Activated CD4-positive, alpha-beta memory T cell treated with anti-CD3 and anti-CD28 coated beads, Interleukin-2, amount 10 ng/mL, durations not matched to agents 7 days and 5 days (primary cell): ENCODE results near the gene C2CD4C. TPM values are rescaled to one million over a fixed set of nuclear protein-coding genes. Genes with fewer than 3 reads are reported as not detected.
"Not testable (repeated sequence)": the region's sequence is repeated elsewhere in the genome, so short reads cannot be mapped to it uniquely, and the experiment has no call there.

Experiments
- CTCF ChIA-PET: fragments of 350-600 bp; sonication (Branson Sonifier 250); formaldehyde crosslinking; loops from one replicate; lab custom pipeline; 2021; ENCODE audit warnings: antibody characterized with exemption, inconsistent platforms; lab: Charles Lee
- POLR2A ChIA-PET: fragments of 350-600 bp; sonication (Branson Sonifier 250); formaldehyde crosslinking; loops from one replicate; lab custom pipeline; 2021; ENCODE audit warnings: antibody characterized with exemption; lab: Charles Lee
- DNase-seq: peaks from one replicate; pipeline ENCODE4 v3.0.0-alpha.2; 2020
- H3K27ac Mint-ChIP-seq: one replicate; pipeline ENCODE4 v1.8.0; 2021; ENCODE audit warnings: mild to moderate bottlenecking, mixed read lengths
- H3K27me3 Mint-ChIP-seq: one replicate; pipeline ENCODE4 v1.8.0; 2021; ENCODE audit warnings: mixed read lengths
- H3K36me3 Mint-ChIP-seq: one replicate; pipeline ENCODE4 v1.8.0; 2021; ENCODE audit warnings: low read depth, mixed read lengths
- H3K4me1 Mint-ChIP-seq: one replicate; pipeline ENCODE4 v1.8.0; 2021; ENCODE audit warnings: mixed read lengths
- H3K4me3 Mint-ChIP-seq: one replicate; pipeline ENCODE4 v1.8.0; 2021; ENCODE audit warnings: mild to moderate bottlenecking, mixed read lengths
- H3K9me3 Mint-ChIP-seq: one replicate; pipeline ENCODE4 v1.8.0; 2021; ENCODE audit warnings: mixed read lengths
- total RNA-seq, 2 experiments: library from RNA; stranded (reverse); gene quantifications; one replicate each; pipeline ENCODE4 v1.2.3, GENCODE V29; 2021

C2CD4C gene, protein sequence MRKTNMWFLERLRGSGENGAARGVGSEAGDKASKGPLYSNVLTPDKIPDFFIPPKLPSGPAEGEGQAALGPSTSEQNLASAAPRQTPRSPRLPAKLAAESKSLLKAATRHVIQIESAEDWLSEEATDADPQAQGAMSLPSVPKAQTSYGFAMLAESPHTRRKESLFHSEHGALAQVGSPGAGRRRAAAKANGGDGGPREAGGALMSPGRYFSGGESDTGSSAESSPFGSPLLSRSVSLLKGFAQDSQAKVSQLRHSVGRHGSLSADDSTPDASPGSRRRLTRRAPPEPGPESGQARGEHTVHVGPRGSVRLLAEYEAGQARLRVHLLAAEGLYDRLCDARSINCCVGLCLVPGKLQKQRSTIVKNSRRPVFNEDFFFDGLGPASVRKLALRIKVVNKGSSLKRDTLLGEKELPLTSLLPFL
- total RNA-seq, result under 1 TPM in 1 of 2 experiments, not detected in 1; 0.08 TPM

DNA sequence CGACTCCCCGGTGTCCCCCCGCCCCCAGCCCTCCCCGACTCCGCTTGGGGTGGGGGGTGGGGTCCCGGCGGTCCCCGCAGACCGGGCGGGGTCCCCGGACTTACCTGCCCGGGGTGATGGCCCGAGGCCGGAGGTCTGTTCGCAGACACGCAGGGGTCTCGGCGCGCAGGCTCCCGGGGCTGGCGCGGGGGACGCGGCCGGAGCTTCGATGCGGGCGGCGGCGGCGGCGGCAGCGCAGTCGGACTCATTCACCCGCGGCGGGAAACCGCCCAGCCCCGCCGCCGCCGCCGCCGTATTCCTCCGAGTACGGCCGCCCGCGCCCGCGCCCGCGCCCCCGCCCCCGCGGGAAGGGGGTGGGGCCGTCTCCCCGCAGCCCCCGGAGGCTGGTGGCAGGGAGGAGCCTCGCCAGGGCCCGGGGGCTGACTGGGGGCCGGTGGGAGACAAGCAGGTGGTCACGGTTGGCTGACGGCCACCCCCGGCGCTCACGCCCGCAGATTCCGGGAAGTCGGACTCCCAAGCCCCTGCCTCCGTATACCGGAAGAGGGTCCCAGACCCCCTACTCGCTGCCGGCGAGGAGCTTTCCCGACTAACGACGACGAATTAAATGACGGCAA is at the start of gene C2CD4C:
TSS of gene C2CD4C (minus strand) at position 246 of the 614 bp plus-strand sequence. CDS start 786 bp downstream, outside the sequence.
- Mint-ChIP-seq H3K4me3 (peak within 1 kb of the TSS; percentile 32), H3K27me3 (peaks cover 7% of the 10 kb centered on the region), H3K36me3 (no peaks in the 10 kb centered on the region), H3K9me3 (no peaks in the 10 kb centered on the region), H3K27ac (no peak within 1 kb of the TSS), H3K4me1 (peaks cover 6% of the 10 kb centered on the region)
- no peak for DNase-seq
- ChIA-PET POLR2A (interaction anchor here (0.8 kb wide), 1 partner anchor 38 kb away, joined by 3 read pairs; no protein-coding TSS in a partner anchor), CTCF (no interaction called here)

DNA sequence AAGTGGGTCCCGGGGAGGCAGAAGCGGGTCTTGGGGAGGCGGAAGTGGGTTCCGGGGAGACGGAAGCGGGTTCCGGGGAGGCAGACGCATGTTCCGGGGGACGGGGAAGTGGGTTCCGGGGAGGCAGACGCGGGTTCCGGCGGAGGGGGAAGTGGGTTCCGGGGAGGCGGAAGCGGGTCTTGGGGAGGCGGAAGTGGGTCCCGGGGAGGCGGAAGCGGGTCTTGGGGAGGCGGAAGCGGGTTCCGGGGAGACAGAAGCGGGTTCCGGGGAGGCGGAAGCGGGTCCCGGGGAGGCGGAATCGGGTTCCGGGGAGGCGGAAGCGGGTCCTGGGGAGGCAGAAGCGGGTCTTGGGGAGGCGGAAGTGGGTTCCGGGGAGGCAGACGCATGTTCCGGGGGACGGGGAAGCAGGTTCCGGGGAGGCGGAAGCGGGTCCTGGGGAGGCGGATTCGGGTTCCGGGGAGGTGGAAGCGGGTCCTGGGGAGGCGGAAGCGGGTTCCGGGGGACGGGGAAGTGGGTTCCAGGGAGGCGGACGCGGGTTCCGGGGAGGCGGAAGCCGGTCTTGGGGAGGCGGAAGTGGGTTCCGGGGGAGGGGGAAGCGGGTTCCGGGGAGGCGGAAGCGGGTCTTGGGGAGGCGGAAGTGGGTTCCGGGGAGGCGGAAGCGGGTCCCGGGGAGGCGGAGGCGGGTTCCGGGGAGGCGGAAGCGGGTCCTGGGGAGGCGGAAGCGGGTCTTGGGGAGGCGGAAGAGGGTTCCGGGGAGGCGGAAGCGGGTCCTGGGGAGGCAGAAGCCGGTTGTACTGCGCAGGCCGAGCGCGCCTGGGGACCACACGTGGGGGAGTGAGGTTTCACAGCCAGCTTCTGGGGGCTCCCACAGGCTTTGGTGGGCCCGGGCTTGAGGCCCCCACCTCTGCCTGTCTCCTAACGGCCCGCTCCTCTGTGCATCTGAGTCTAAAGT is 49.4 kb upstream of the C2CD4C start:
- Mint-ChIP-seq H3K9me3 (peaks cover 2% of the 10 kb centered on the region), H3K27me3 (peaks cover 18% of the 10 kb centered on the region), H3K4me3 (no peak overlapping the region), H3K27ac (no peak overlapping the region), H3K4me1 (peaks cover 6% of the 10 kb centered on the region), H3K36me3 (no peaks in the 10 kb centered on the region)
- CTCF ChIA-PET, result no interaction called here
- POLR2A ChIA-PET, result no interaction called here
- DNase-seq, result no peak

DNA sequence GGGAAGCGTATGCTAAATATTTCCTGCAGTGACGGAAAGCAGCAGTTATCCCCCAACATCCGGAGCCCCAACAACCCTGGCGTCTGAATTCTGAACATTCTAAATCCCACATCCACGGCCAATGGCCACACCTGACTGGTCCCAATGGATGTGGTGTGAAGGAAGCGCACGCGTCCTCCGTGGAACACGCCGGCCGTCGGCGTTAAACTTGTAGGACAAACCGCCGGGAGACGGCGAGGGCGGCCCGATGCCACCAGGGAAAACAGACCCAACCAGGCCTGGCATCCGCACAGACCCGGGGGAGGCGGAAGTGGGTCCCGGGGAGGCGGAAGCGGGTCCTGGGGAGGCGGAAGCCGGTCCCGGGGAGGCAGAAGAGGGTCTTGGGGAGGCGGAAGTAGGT is 48.7 kb upstream of the C2CD4C start:
- Mint-ChIP-seq H3K9me3 (peaks cover 2% of the 10 kb centered on the region), H3K36me3 (no peaks in the 10 kb centered on the region), H3K27me3 (peaks cover 16% of the 10 kb centered on the region), H3K4me3 (no peak overlapping the region), H3K27ac (no peak overlapping the region), H3K4me1 (peaks cover 6% of the 10 kb centered on the region)
- ChIA-PET CTCF (no interaction called here), POLR2A (no interaction called here)
- DNase-seq, result no peak

DNA sequence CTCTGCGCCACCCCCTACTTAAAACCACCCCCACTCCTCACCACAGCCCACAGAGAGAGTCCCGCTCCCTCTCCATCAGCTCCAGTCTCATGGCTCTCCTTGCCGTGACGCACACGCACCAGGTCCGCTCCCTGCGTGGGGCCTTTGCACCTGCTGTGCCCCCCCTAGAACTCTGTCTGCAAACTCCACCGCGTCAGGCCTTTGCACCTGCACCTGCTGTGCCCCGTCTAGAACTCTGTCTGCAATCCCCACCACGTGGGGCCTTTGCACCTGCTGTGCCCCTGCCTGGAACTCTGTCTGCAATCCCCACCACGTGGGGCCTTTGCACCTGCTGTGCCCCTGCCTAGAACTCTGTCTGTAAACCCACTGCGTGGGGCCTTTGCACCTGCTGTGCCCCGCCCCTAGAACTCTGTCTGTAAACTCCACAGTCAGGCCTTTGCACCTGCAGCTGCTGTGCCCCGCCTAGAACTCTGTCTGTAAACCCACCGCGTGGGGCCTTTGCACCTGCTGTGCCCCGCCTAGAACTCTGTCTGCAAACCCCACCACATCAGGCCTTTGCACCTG is 47.7 kb upstream of the C2CD4C start:
- CTCF ChIA-PET, result no interaction called here

DNA sequence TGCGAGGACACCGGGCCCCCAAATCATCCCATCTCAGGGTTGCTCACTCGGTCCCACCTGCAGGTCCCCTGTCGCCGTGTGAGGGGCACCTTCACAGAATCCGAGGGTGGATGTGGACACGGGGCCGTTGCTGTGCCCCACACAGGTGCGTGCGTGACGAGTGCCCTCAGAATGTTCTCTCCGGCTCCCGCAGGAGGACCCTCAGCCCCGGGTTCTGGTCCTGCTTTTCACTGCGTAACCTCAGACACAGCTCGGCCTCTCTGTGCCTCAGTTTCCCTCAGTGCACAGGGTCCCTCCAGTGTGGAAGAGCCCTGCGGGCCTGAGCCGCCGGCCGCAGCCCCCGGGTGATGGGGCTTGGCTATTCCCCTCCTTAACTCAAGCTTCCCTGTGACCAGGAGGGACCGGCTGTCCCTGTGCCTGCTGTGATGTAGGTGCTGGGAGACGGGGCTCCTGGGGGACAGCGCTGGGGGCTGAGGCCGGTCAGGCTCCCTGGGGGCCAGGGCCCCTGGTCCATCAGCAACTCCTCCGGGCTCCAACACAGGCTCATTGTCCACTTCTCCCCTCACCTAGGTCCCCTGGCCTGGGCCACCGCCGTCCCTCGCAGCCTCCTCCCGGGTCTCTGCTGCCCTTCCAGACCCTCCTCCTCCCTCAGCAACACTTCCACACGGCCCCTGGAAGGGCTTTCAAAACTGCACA is 47.1 kb upstream of the C2CD4C start:
- POLR2A ChIA-PET, result no interaction called here
- Mint-ChIP-seq H3K36me3 (no peaks in the 10 kb centered on the region), H3K27ac (no peak overlapping the region), H3K4me3 (no peak overlapping the region), H3K9me3 (peaks cover 5% of the 10 kb centered on the region), H3K4me1 (peaks cover 3% of the 10 kb centered on the region), H3K27me3 (peaks cover 6% of the 10 kb centered on the region)
- CTCF ChIA-PET, result no interaction called here
- DNase-seq, result no peak

More for the DNA sequence above, 47.7 kb upstream of the C2CD4C start:
- POLR2A ChIA-PET, result no interaction called here
- DNase-seq, result no peak
- peaks cover 5% of the 10 kb centered on the region for H3K9me3 Mint-ChIP-seq
- no peak overlapping the region for H3K4me3 Mint-ChIP-seq
- no peak overlapping the region for H3K27ac Mint-ChIP-seq
- peaks cover 7% of the 10 kb centered on the region for H3K27me3 Mint-ChIP-seq
- H3K36me3 Mint-ChIP-seq, result no peaks in the 10 kb centered on the region
- peaks cover 4% of the 10 kb centered on the region for H3K4me1 Mint-ChIP-seq

- Mint-ChIP-seq H3K36me3 (no peaks in the 10 kb centered on the region), H3K4me3 (no peak overlapping the region), H3K9me3 (peaks cover 10% of the 10 kb centered on the region), H3K4me1 (peaks cover 3% of the 10 kb centered on the region), H3K27me3 (peaks cover 6% of the 10 kb centered on the region), H3K27ac (no peak overlapping the region)
- CTCF ChIA-PET, result interaction anchor here (0.6 kb wide), 1 partner anchor 52 kb away, joined by 3 read pairs; the partner anchor contains the start of gene TPGS1
- DNase-seq, result no peak
- POLR2A ChIA-PET, result no interaction called here
These were observed 46.2 kb upstream of the C2CD4C start for GRCh38 chr19:455031-455705.

GRCh38 chr19:453606-454005 is 44.7 kb upstream of the C2CD4C start:
- Mint-ChIP-seq H3K4me3 (no peak overlapping the region), H3K9me3 (peaks cover 11% of the 10 kb centered on the region), H3K4me1 (no peaks in the 10 kb centered on the region), H3K27ac (no peak overlapping the region), H3K27me3 (no peaks in the 10 kb centered on the region), H3K36me3 (no peaks in the 10 kb centered on the region)
- ChIA-PET POLR2A (no interaction called here), CTCF (interaction anchor here (0.6 kb wide), 1 partner anchor 39 kb away, joined by 3 read pairs; no protein-coding TSS in a partner anchor)
- no peak for DNase-seq

DNA sequence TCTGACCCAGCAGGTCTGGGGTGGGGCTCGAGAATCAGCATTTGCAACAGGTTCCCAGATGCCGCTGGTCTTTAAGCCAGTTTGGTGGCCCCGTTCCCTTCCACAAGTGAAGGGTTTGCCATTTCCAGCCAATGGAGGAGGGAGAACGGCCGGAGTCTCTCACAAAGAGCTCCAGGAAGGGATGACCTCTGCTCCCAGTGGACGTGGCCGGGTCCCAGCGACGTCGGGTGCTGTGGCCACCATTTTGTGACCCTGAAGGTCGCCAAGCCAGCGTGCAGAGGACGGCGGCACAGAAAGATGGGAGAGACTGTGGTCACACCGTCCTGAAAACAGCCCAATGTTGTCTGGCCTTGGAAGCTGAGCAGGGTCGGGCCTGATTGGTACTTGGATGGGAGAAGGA is 43.9 kb upstream of the C2CD4C start:
- POLR2A ChIA-PET, result no interaction called here
- Mint-ChIP-seq H3K4me3 (no peak overlapping the region), H3K9me3 (peaks cover 11% of the 10 kb centered on the region), H3K4me1 (no peaks in the 10 kb centered on the region), H3K36me3 (no peaks in the 10 kb centered on the region), H3K27me3 (no peaks in the 10 kb centered on the region), H3K27ac (no peak overlapping the region)
- no peak for DNase-seq
- CTCF ChIA-PET, result interaction anchor here (0.6 kb wide), 1 partner anchor 39 kb away, joined by 3 read pairs; no protein-coding TSS in a partner anchor

DNA sequence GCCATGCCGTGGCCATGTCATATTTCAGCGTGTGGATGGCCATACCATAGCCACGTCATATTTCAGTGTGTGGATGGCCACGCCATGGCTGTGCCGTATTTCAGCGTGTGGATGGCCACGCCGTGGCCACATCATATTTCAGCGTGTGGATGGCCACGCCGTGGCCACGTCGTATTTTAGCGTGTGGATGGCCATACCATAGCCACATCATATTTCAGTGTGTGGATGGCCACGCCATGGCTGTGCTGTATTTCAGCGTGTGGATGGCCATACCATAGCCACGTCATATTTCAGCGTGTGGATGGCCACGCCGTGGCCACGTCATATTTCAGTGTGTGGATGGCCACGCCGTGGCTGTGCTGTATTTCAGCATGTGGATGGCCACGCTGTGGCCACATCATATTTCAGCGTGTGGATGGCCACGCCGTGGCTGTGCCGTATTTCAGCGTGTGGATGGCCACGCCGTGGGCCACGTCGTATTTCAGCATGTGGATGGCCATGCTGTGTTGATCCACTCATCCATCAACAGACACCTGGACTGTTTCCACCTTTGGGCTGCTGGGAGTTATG is 42.0 kb upstream of the C2CD4C start:
- H3K9me3 Mint-ChIP-seq, result peaks cover 11% of the 10 kb centered on the region
- DNase-seq, result not testable (repeated sequence)

GRCh38 chr19:449916-450315 is 41.0 kb upstream of the C2CD4C start:
- H3K36me3 Mint-ChIP-seq, result no peaks in the 10 kb centered on the region
- no peaks in the 10 kb centered on the region for H3K27me3 Mint-ChIP-seq
- no peak for DNase-seq
- H3K27ac Mint-ChIP-seq, result no peak overlapping the region
- CTCF ChIA-PET, result no interaction called here
- H3K4me1 Mint-ChIP-seq, result no peaks in the 10 kb centered on the region
- H3K4me3 Mint-ChIP-seq, result no peak overlapping the region
- POLR2A ChIA-PET, result no interaction called here
- H3K9me3 Mint-ChIP-seq, result peaks cover 11% of the 10 kb centered on the region

More for the DNA sequence above, 42.0 kb upstream of the C2CD4C start:
- H3K4me3 Mint-ChIP-seq, H3K27ac Mint-ChIP-seq, H3K36me3 Mint-ChIP-seq, POLR2A ChIA-PET, H3K27me3 Mint-ChIP-seq, CTCF ChIA-PET, H3K4me1 Mint-ChIP-seq: not testable (repeated sequence)

DNA sequence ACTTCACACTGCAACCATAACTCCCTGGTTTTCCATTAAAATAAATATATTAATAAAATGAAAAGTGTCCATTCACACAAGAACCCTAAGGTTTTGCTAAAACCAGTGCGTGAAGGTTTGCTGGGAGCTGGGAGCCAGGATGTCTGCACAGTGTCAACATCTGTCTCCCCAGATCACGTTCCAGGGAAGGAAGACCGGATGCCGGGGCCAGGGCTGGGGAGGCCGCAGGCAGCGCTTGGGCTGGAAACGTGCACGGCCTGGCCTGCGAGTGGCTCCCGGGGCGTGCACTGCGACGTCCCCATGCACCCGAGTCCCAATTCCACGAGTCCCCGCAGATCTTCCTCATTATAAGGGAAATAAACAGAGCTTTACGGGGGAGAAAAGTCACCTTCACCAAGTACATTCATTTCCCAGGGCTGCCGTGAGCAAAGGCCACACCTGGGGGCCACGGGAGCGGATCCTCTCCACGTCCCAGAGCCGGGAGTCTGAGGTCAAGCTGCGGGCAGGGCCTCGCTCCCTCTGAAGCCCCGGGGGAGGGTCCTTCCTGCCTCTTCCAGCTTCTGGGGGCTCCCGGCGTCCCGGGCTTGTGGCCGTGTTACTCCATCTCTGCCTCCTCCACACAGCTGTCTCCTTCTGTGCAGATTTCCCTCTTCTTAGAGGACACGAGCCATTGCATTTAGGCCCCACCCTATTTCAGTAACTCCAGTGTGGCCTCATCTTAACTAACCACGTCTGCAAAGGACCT is 39.0 kb upstream of the C2CD4C start:
- Mint-ChIP-seq H3K9me3 (peaks cover 10% of the 10 kb centered on the region), H3K27ac (no peak overlapping the region), H3K27me3 (no peaks in the 10 kb centered on the region), H3K4me1 (no peaks in the 10 kb centered on the region), H3K4me3 (no peak overlapping the region), H3K36me3 (no peaks in the 10 kb centered on the region)
- ChIA-PET CTCF (no interaction called here), POLR2A (interaction anchor here (0.6 kb wide), 1 partner anchor 68 kb away, joined by 3 read pairs; no protein-coding TSS in a partner anchor)
- DNase-seq, result no peak
